Measurements from ENCODE around the gene SLC9A9. TPM values are rescaled to one million over a fixed set of nuclear protein-coding genes. Genes with fewer than 3 reads are reported as not detected.
"Not testable (repeated sequence)": the region's sequence is repeated elsewhere in the genome, so short reads cannot be mapped to it uniquely, and the experiment has no call there.

SLC9A9 gene
- total and polyA plus RNA-seq, 9 donors, result 9.6 to 18.3 (median 11.2) TPM

GRCh38 chr3:143881095-143881494 is 32.8 kb upstream of the SLC9A9 start:
- Histone ChIP-seq H3K36me3 (ENCODE audit: control insufficient read depth, insufficient read depth, low read length) (no peaks in the 10 kb centered on the region), H3K27ac (ENCODE audit: low read length) (no peak overlapping the region), H3K27me3 (ENCODE audit: control insufficient read depth, insufficient read depth, low read length) (no peaks in the 10 kb centered on the region), H3K4me3 (ENCODE audit: low read length) (no peak overlapping the region), H3K4me1 (ENCODE audit: control insufficient read depth, insufficient read depth, low read length) (no peaks in the 10 kb centered on the region), H3K9me3 (replicated peaks; ENCODE audit: control insufficient read depth, low read depth, low read length) (no peaks in the 10 kb centered on the region)
- 70% methylated on average over 2 of the region's 3 CpGs for WGBS (ENCODE audit: insufficient coverage)
- DNase-seq, result no peak

- H3K36me3 ChIP-seq (ENCODE audit: control insufficient read depth, insufficient read depth, low read length), result no peaks in the 10 kb centered on the region
- no peak overlapping the region for H3K27ac ChIP-seq (ENCODE audit: low read length)
Measured at GRCh38 chr3:143875546-143875945, 27.3 kb upstream of the SLC9A9 start.

GRCh38 chr3:143873553-143873952 is 25.3 kb upstream of the SLC9A9 start:
- not testable (repeated sequence) for H3K4me3 ChIP-seq (ENCODE audit: low read length); H3K4me1 ChIP-seq (ENCODE audit: control insufficient read depth, insufficient read depth, low read length); DNase-seq; H3K27me3 ChIP-seq (ENCODE audit: control insufficient read depth, insufficient read depth, low read length); H3K27ac ChIP-seq (ENCODE audit: low read length); H3K36me3 ChIP-seq (ENCODE audit: control insufficient read depth, insufficient read depth, low read length); H3K9me3 ChIP-seq (replicated peaks; ENCODE audit: control insufficient read depth, low read depth, low read length)
- whole genome bisulfite sequencing (ENCODE audit: insufficient coverage), result 100% methylated on average over 1 of the region's 5 CpGs

More at GRCh38 chr3:143875546-143875945, 27.3 kb upstream of the SLC9A9 start:
- Histone ChIP-seq H3K27me3 (ENCODE audit: control insufficient read depth, insufficient read depth, low read length) (no peaks in the 10 kb centered on the region), H3K4me3 (ENCODE audit: low read length) (no peak overlapping the region), H3K4me1 (ENCODE audit: control insufficient read depth, insufficient read depth, low read length) (no peaks in the 10 kb centered on the region), H3K9me3 (replicated peaks; ENCODE audit: control insufficient read depth, low read depth, low read length) (no peaks in the 10 kb centered on the region)
- DNase-seq, result peak; percentile 44

GRCh38 chr3:143865302-143865701 is 17.0 kb upstream of the SLC9A9 start:
- Histone ChIP-seq H3K4me3 (ENCODE audit: low read length) (no peak overlapping the region), H3K27me3 (ENCODE audit: control insufficient read depth, insufficient read depth, low read length) (no peaks in the 10 kb centered on the region), H3K36me3 (ENCODE audit: control insufficient read depth, insufficient read depth, low read length) (no peaks in the 10 kb centered on the region), H3K4me1 (ENCODE audit: control insufficient read depth, insufficient read depth, low read length) (no peaks in the 10 kb centered on the region), H3K9me3 (replicated peaks; ENCODE audit: control insufficient read depth, low read depth, low read length) (no peaks in the 10 kb centered on the region), H3K27ac (ENCODE audit: low read length) (no peak overlapping the region)
- DNase-seq, result no peak
- no CpG with 5 or more reads among the region's 1 CpG for WGBS (ENCODE audit: insufficient coverage)

- WGBS (ENCODE audit: insufficient coverage), result no CpG with 5 or more reads among the region's 3 CpGs
- H3K36me3 ChIP-seq (ENCODE audit: control insufficient read depth, insufficient read depth, low read length), result no peaks in the 10 kb centered on the region
Measured at GRCh38 chr3:143859465-143860203, 11.4 kb upstream of the SLC9A9 start.

GRCh38 chr3:143856252-143856970 is 8.1 kb upstream of the SLC9A9 start:
- H3K27ac ChIP-seq (ENCODE audit: low read length), result no peak overlapping the region
- WGBS (ENCODE audit: insufficient coverage), result 60% methylated on average over 1 of the region's 9 CpGs
- no peaks in the 10 kb centered on the region for H3K36me3 ChIP-seq (ENCODE audit: control insufficient read depth, insufficient read depth, low read length)
- peak; percentile 73 for DNase-seq
- no peaks in the 10 kb centered on the region for H3K9me3 ChIP-seq (replicated peaks; ENCODE audit: control insufficient read depth, low read depth, low read length)
- no peaks in the 10 kb centered on the region for H3K27me3 ChIP-seq (ENCODE audit: control insufficient read depth, insufficient read depth, low read length)
- no peak overlapping the region for H3K4me3 ChIP-seq (ENCODE audit: low read length)
- H3K4me1 ChIP-seq (ENCODE audit: control insufficient read depth, insufficient read depth, low read length), result no peaks in the 10 kb centered on the region

More at GRCh38 chr3:143859465-143860203, 11.4 kb upstream of the SLC9A9 start:
- Histone ChIP-seq H3K27me3 (ENCODE audit: control insufficient read depth, insufficient read depth, low read length) (no peaks in the 10 kb centered on the region), H3K4me3 (ENCODE audit: low read length) (no peak overlapping the region), H3K9me3 (replicated peaks; ENCODE audit: control insufficient read depth, low read depth, low read length) (no peaks in the 10 kb centered on the region), H3K4me1 (ENCODE audit: control insufficient read depth, insufficient read depth, low read length) (no peaks in the 10 kb centered on the region), H3K27ac (ENCODE audit: low read length) (no peak overlapping the region)
- DNase-seq, result no peak

- 67% methylated on average over 1 of the region's 3 CpGs for WGBS (ENCODE audit: insufficient coverage)
- Histone ChIP-seq H3K27ac (ENCODE audit: low read length) (no peak overlapping the region), H3K9me3 (replicated peaks; ENCODE audit: control insufficient read depth, low read depth, low read length) (no peaks in the 10 kb centered on the region), H3K4me1 (ENCODE audit: control insufficient read depth, insufficient read depth, low read length) (peaks cover 2% of the 10 kb centered on the region), H3K27me3 (ENCODE audit: control insufficient read depth, insufficient read depth, low read length) (no peaks in the 10 kb centered on the region), H3K36me3 (ENCODE audit: control insufficient read depth, insufficient read depth, low read length) (no peaks in the 10 kb centered on the region), H3K4me3 (ENCODE audit: low read length) (no peak overlapping the region)
- DNase-seq, result no peak
Measured at GRCh38 chr3:143855183-143855582, 6.9 kb upstream of the SLC9A9 start.

- no peaks in the 10 kb centered on the region for H3K36me3 ChIP-seq (ENCODE audit: control insufficient read depth, insufficient read depth, low read length)
- no CpG with 5 or more reads among the region's 5 CpGs for WGBS (ENCODE audit: insufficient coverage)
- DNase-seq, result no peak
- H3K4me1 ChIP-seq (ENCODE audit: control insufficient read depth, insufficient read depth, low read length), result peaks cover 2% of the 10 kb centered on the region
- no peaks in the 10 kb centered on the region for H3K27me3 ChIP-seq (ENCODE audit: control insufficient read depth, insufficient read depth, low read length)
- no peak overlapping the region for H3K27ac ChIP-seq (ENCODE audit: low read length)
- no peaks in the 10 kb centered on the region for H3K9me3 ChIP-seq (replicated peaks; ENCODE audit: control insufficient read depth, low read depth, low read length)
- no peak overlapping the region for H3K4me3 ChIP-seq (ENCODE audit: low read length)
Measured at GRCh38 chr3:143851331-143852017, 3.2 kb upstream of the SLC9A9 start.

GRCh38 chr3:143850877-143851276 is 2.6 kb upstream of the SLC9A9 start:
- Histone ChIP-seq H3K36me3 (ENCODE audit: control insufficient read depth, insufficient read depth, low read length) (no peaks in the 10 kb centered on the region), H3K27me3 (ENCODE audit: control insufficient read depth, insufficient read depth, low read length) (no peaks in the 10 kb centered on the region), H3K27ac (ENCODE audit: low read length) (no peak overlapping the region), H3K4me1 (ENCODE audit: control insufficient read depth, insufficient read depth, low read length) (peaks cover 2% of the 10 kb centered on the region), H3K4me3 (ENCODE audit: low read length) (no peak overlapping the region), H3K9me3 (replicated peaks; ENCODE audit: control insufficient read depth, low read depth, low read length) (no peaks in the 10 kb centered on the region)
- DNase-seq, result no peak

GRCh38 chr3:143849854-143850549 is 1.7 kb upstream of the SLC9A9 start:
- WGBS (ENCODE audit: insufficient coverage), result no CpG with 5 or more reads among the region's 4 CpGs
- H3K4me3 ChIP-seq (ENCODE audit: low read length), result no peak overlapping the region
- H3K27ac ChIP-seq (ENCODE audit: low read length), result no peak overlapping the region
- peak; percentile 93 for DNase-seq
- H3K27me3 ChIP-seq (ENCODE audit: control insufficient read depth, insufficient read depth, low read length), result no peaks in the 10 kb centered on the region
- peaks cover 2% of the 10 kb centered on the region for H3K4me1 ChIP-seq (ENCODE audit: control insufficient read depth, insufficient read depth, low read length)
- no peaks in the 10 kb centered on the region for H3K9me3 ChIP-seq (replicated peaks; ENCODE audit: control insufficient read depth, low read depth, low read length)
- no peaks in the 10 kb centered on the region for H3K36me3 ChIP-seq (ENCODE audit: control insufficient read depth, insufficient read depth, low read length)
